ENCODE data around the gene ABTB1. TPM values are rescaled to one million over a fixed set of nuclear protein-coding genes. Genes with fewer than 3 reads are reported as not detected.

Gene ABTB1
- total RNA-seq, 1 experiment from 2014 or later, result 6.9 TPM

DNA sequence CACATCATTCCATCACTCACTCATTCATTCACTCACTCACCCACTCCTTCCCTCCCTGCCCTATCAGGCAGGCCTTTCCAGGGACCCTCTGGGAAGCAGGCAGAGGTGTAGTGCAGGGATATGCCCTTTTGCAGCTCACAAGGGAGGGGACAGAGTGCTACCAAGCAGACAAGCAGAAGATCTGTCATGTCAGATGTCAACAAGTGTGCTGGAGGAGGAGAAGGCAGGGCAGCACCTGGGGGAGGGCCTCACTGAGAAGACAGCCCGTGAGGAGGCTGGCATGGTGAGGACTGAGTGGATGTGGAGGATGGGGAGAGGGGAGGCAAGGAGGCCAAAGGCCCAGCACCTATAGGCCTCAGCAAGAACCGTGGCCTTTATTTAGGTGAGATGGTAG is 15.3 kb downstream of the ABTB1 start:
- Histone ChIP-seq H3K27me3 (ENCODE audit: control insufficient read depth, insufficient read depth, low read length) (no peaks in the 10 kb centered on the region), H3K4me1 (ENCODE audit: control insufficient read depth, insufficient read depth, low read length) (no peaks in the 10 kb centered on the region), H3K9me3 (ENCODE audit: control insufficient read depth, insufficient read depth, low read depth, low read length) (no peaks in the 10 kb centered on the region), H3K36me3 (ENCODE audit: control insufficient read depth, insufficient read depth, low read length) (no peaks in the 10 kb centered on the region), H3K27ac (ENCODE audit: low read length) (no peak overlapping the region), H3K4me3 (ENCODE audit: low read depth in 2 of 2, low read length in 2 of 2) (no peak overlapping the region)
- in situ Hi-C loops (cut with HindIII; ENCODE audit: low pct_unique_long_range_greater_than_20kb, low sequenced_read_pairs), result no loop called here
- no peak for DNase-seq (ENCODE audit: low read depth, low spot score)
- BruUV-seq (replicated peaks), result no TSS peak
- ATAC-seq, result no peak
- ChIA-PET POLR2A (no interaction called here), CTCF (no interaction called here)
- intact Hi-C loops (cut with micrococcal nuclease; ENCODE audit: unreplicated experiment), result no loop called here
- TF ChIP-seq CTCF (IDR thresholded peaks at IDR 0.05), result no peak

- no TSS peak for BruUV-seq (replicated peaks)
These were observed 15.9 kb downstream of the ABTB1 start for GRCh38 chr3:127688416-127689265.

DNA sequence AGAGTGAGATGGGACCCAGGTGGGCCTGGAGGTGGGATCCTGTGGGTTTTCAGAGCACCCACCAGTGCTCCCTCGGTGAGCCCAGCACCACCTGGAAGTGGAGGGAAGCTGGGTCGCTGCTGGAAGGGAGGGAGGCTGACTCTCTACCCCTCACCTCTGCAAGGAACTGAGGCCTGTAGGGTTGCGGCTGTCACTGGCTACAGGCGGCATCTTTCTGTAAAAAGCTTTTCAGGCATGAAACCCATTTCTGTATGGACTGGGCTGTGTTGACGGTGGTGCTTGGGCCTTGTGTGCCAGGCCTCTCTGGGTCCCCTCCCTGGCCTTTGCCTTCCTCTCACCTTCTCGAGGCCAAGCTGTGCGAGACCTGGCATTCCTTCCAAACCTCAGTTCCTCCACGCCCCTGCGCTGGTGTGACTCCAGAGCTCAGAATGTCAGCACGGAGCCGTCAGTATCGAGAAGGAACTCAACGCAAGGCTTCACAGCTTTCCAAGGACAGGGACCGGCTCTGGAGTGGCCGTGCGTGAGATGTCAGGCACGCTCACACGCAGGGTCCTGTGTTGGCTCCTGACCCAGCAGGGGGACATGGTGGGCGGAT is 16.6 kb downstream of the ABTB1 start:
- intact Hi-C loops (cut with micrococcal nuclease; ENCODE audit: unreplicated experiment) (no loop called here), in situ Hi-C loops (cut with HindIII; ENCODE audit: low pct_unique_long_range_greater_than_20kb, low sequenced_read_pairs) (no loop called here)
- H3K4me1 ChIP-seq (ENCODE audit: control insufficient read depth, insufficient read depth, low read length), result no peaks in the 10 kb centered on the region
- no peak for ATAC-seq
- no peak overlapping the region for H3K4me3 ChIP-seq (ENCODE audit: low read depth in 2 of 2, low read length in 2 of 2)
- no peaks in the 10 kb centered on the region for H3K36me3 ChIP-seq (ENCODE audit: control insufficient read depth, insufficient read depth, low read length)
- ChIA-PET CTCF (no interaction called here), POLR2A (no interaction called here)
- no peak overlapping the region for H3K27ac ChIP-seq (ENCODE audit: low read length)
- TF ChIP-seq POLR2AphosphoS5 (IDR thresholded peaks at IDR 0.05; ENCODE audit: low read depth, low read length), result no peak
- TF ChIP-seq CTCF (IDR thresholded peaks at IDR 0.05), result no peak
- no peak for TF ChIP-seq TCF7L2 (IDR thresholded peaks at IDR 0.05; ENCODE audit: low read depth, low read length)
- TF ChIP-seq SIN3A (IDR thresholded peaks at IDR 0.05; ENCODE audit: borderline replicate concordance, insufficient read depth, low read depth, low read length), result no peak
- TF ChIP-seq, protein P1, sequence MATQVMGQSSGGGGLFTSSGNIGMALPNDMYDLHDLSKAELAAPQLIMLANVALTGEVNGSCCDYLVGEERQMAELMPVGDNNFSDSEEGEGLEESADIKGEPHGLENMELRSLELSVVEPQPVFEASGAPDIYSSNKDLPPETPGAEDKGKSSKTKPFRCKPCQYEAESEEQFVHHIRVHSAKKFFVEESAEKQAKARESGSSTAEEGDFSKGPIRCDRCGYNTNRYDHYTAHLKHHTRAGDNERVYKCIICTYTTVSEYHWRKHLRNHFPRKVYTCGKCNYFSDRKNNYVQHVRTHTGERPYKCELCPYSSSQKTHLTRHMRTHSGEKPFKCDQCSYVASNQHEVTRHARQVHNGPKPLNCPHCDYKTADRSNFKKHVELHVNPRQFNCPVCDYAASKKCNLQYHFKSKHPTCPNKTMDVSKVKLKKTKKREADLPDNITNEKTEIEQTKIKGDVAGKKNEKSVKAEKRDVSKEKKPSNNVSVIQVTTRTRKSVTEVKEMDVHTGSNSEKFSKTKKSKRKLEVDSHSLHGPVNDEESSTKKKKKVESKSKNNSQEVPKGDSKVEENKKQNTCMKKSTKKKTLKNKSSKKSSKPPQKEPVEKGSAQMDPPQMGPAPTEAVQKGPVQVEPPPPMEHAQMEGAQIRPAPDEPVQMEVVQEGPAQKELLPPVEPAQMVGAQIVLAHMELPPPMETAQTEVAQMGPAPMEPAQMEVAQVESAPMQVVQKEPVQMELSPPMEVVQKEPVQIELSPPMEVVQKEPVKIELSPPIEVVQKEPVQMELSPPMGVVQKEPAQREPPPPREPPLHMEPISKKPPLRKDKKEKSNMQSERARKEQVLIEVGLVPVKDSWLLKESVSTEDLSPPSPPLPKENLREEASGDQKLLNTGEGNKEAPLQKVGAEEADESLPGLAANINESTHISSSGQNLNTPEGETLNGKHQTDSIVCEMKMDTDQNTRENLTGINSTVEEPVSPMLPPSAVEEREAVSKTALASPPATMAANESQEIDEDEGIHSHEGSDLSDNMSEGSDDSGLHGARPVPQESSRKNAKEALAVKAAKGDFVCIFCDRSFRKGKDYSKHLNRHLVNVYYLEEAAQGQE (IDR thresholded peaks at IDR 0.05; ENCODE audit: insufficient read depth in 1 of 2, low read depth in 2 of 2, low read length in 1 of 2), result no peak
- no peak for DNase-seq (ENCODE audit: low read depth, low spot score)
- no TSS peak for BruUV-seq (replicated peaks)
- no peaks in the 10 kb centered on the region for H3K27me3 ChIP-seq (ENCODE audit: control insufficient read depth, insufficient read depth, low read length)
- H3K9me3 ChIP-seq (ENCODE audit: control insufficient read depth, insufficient read depth, low read depth, low read length), result no peaks in the 10 kb centered on the region

More at GRCh38 chr3:127688416-127689265, 15.9 kb downstream of the ABTB1 start:
- Histone ChIP-seq H3K9me3 (ENCODE audit: control insufficient read depth, insufficient read depth, low read depth, low read length) (no peaks in the 10 kb centered on the region), H3K36me3 (ENCODE audit: control insufficient read depth, insufficient read depth, low read length) (no peaks in the 10 kb centered on the region), H3K27ac (ENCODE audit: low read length) (no peak overlapping the region), H3K27me3 (ENCODE audit: control insufficient read depth, insufficient read depth, low read length) (no peaks in the 10 kb centered on the region), H3K4me3 (ENCODE audit: low read depth in 2 of 2, low read length in 2 of 2) (no peak overlapping the region), H3K4me1 (ENCODE audit: control insufficient read depth, insufficient read depth, low read length) (no peaks in the 10 kb centered on the region)
- no peak for TF ChIP-seq SIN3A (IDR thresholded peaks at IDR 0.05; ENCODE audit: borderline replicate concordance, insufficient read depth, low read depth, low read length)
- ChIA-PET POLR2A (no interaction called here), CTCF (no interaction called here)
- DNase-seq (ENCODE audit: low read depth, low spot score), result no peak
- in situ Hi-C loops (cut with HindIII; ENCODE audit: low pct_unique_long_range_greater_than_20kb, low sequenced_read_pairs), result no loop called here
- intact Hi-C loops (cut with micrococcal nuclease; ENCODE audit: unreplicated experiment), result no loop called here
- no peak for ATAC-seq

All from Panc1 (cell line).